GM21360 (cell line): ENCODE results near the gene SIM2.

Experiments used
- ATAC-seq: cut with Tn5 transposase; IDR thresholded peaks from one replicate; pipeline ENCODE4 v1.9.1; 2021; ENCODE audit warnings: mild to moderate bottlenecking, moderate library complexity; ENCODE audit not compliant: unreplicated experiment

SIM2 gene

GRCh38 chr21:36733857-36734256, 34.9 kb downstream of the SIM2 start:
- ATAC-seq = no peak

DNA sequence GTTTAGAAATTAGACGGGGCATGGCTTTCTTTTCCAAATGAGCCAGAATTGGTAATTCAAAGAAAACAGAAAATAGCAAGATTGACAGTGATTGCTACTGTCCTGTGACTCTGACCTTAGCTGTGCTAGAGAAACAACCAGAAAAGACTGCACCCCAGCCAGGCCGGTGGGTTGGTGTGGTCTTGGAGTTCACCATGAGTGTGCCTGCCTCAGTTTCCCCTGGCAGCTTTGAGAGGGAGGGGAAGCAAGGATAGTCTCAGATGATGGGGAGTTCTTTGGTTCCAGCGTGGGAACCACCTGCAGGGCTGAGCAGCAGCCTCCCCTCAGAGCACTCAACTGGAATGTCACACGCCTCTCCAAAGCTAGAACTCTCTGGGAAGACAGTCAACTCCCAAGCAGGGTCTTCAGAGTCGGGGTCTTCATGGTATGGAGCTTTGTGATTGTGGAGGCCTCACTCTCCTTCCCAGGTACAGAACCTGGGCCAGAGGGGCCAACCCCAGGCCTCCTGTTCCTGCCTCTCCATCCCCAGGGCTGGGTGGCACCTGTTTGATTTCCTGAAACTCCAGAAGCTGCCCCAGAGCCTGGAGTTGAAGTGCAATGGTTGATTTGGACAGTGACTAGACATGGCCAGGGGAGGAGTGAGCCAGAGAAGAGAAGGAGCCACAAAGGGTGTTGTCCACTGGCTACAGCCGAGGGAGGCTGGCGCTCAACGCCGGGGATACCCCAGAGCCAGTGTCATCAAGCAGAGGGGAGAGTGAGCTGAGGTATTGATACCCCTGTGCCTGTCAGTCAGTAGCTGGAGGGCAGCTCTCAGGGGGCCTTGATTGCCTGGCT, 35.7 kb downstream of the SIM2 start:
- no peak for ATAC-seq

DNA sequence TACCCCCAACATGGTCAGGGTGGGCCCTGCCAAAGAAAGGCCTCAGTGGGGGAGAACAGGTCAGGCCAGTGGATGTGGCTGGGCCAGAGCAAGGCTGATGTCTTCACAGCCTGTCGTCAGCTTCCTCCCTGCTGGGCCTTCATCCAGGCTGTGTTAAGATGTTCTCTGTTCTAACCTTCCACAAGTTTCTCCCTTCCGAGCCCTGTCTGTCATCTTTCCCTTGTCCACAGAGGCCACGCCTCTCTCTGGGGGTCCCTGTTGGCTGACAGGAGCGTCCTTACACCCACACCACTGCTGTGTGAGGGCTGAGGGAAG, 36.2 kb downstream of the SIM2 start:
- no peak for ATAC-seq

DNA sequence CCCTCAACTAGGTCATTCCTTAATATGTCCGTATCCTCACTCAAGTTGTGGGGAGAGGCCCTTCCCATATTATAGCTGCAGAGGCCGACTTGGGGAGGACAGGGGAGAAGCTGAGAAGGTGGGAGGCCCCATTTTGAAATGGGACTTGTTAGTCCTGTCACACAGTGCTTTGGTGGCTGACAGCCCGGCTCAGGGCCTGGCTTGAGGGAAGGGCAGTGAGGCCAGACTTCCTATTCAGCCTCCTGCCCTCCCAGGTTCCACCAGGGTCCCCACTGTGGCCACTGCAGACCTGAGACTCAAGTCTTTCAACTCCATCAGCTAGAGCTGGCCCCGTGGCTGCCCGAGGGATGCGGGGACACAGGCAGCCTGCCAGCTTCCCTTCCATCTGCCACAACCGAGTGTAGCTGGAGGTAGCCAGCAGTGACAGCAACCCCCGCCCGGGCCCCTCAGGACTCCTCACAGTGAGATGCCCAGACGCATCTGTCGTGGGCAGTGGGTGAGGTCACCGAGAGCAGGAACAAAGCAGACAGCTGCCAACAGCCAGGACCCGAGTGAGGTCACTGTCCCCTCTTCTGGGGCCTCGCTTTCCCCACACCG, 36.9 kb downstream of the SIM2 start:
- ATAC-seq = no peak

DNA sequence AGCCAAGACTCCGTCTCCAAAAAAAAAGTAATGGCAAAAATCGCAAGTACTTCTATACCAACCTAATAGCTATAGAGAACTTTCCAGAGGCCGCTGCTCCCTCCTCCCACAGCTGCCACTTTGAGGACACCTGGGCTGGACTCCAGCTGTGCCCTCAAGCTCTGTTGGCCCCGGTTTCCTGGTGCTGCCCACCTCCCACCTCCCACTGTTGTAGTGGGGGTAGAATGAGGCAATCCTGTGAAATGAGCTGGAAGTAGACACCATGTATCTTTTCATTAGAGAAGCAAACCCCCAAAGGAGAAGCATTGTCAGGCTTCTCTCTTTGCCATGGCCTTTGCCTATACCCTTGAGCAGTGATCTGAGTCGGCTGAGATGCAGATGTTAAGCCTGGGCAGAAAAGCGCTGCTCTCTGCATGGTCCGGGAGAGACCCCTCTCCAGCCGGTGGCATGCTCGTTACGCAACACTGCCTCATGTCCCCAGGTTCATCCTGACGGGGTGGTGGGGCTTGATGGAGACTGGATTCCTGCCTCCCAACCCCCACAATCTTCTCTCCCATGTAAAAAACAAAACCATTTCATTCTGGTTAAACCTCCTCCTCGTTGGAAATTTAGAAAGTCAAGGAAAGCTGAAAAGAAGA, 39.7 kb downstream of the SIM2 start:
- ATAC-seq = no peak

GRCh38 chr21:36741506-36741905, 42.6 kb downstream of the SIM2 start:
- ATAC-seq = no peak

DNA sequence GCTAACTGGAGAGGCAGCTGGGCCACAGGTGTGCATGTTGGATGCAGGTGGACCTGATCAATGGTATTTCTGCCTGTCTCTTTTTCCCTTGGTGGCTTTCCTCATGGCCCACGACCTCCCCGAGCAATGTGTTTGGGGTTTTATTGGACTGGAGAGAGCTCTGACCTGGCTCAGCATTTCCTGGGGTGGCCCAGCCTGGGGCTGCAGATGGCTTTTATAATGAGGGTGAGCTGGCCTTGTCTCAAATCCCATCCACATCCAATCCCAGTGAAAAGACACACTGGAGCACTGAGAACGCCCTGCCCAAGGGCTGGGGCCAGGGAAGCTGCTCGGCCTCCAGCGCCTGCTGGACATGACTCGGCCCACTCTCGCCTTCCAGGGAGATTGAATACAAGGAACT, 44.1 kb downstream of the SIM2 start:
- ATAC-seq = no peak

DNA sequence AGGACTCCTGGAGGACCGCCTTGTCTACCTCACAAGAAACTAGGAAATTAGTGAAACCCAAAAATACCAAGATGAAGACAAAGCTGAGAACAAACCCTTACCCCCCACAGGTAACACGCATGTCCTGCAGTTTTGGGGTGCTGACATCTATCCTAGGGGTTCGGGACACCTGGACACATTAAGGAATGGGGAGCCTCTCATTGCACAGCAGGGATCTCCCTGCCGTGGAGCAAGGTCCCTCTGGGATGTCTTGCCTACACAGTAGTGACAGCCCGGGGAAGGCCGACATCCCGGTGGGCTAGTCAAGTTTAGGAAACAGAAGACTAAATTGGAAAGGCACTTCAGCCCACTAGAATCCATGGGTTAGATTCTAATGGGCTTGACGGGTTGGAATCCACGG, 44.5 kb downstream of the SIM2 start:
- ATAC-seq = no peak

DNA sequence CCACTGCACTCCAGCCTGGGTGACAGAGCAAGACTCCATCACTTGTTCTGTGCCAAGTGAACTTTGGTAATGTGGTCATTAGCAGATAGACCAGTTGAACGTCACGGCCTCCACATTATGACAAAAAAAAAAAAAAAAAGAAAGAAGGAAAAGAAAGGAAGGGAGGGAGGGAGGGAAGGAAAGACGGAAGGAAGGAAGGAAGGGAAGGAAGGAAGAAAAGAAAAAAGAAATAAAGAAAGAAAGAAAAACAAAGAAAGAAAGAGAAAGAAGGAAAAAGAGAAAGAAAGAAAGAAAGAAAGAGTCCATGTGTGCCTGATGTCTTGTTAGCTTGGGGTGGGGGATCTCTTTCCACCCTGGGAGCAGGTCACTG, 45.3 kb downstream of the SIM2 start:
- ATAC-seq = no peak

DNA sequence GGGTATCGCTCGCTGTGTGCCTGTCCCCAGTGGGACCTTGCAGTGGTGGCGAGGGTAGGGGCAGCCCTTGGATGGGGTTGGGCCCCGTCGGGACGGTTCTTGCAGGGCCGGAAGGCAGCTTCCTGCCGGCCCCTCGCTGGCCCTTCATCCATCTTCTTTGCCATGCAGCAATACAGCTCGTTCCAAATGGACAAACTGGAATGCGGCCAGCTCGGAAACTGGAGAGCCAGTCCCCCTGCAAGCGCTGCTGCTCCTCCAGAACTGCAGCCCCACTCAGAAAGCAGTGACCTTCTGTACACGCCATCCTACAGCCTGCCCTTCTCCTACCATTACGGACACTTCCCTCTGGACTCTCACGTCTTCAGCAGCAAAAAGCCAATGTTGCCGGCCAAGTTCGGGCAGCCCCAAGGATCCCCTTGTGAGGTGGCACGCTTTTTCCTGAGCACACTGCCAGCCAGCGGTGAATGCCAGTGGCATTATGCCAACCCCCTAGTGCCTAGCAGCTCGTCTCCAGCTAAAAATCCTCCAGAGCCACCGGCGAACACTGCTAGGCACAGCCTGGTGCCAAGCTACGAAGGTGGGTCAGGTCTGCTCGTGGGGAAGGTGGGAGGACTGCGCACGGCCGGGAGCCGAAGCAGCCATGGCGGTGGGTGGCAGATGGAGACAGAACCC, 45.8 kb downstream of the SIM2 start:
- no peak for ATAC-seq

DNA sequence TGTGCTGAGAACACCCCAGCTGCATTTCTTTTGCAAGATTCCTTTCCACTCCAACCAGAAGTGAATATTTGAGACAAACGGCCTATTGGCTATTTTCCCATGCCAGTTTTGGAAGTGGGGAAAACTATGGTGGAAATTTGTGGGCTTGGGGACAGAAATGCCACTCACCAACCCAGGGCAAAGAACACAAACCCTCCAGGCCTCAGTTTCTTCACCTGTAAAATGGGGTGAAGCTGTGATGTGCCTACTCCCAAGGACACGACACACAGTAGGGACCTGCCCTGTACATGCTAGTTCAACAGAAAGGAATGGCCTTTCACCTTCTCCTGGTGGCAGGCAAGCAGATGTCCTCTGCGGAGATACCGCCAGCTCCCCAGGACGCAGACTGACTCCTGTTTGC, 46.5 kb downstream of the SIM2 start:
- no peak for ATAC-seq

DNA sequence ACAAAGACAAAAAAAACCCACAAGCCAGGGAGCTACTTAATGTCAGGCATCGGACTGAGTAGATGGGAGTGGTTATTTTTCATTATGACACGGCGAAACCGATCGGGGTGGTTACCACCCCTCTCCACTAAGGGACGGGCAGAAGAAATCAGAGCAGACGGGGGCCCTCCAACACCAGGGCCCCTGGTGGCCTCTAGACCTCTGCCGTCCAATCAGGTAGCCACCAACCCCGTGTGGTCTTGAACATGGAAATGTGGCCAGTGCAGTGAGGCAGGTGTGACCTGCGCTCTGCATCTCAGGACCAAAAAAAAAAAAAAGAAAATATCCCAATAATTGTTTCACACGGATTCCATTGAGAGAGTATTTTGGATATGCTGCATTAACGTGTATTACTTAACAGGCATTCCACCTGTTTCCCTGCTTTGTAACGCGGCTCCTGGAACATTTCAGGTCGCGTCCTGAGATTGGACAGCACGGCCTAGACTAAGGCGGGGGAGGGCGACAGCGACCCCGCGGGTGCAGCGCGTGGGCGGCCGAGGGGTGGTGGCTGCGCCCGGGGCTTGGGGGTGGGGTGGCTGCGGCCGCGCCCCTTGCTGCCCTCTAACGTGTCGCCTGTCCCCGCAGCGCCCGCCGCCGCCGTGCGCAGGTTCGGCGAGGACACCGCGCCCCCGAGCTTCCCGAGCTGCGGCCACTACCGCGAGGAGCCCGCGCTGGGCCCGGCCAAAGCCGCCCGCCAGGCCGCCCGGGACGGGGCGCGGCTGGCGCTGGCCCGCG, 48.3 kb downstream of the SIM2 start:
- ATAC-seq = no peak

DNA sequence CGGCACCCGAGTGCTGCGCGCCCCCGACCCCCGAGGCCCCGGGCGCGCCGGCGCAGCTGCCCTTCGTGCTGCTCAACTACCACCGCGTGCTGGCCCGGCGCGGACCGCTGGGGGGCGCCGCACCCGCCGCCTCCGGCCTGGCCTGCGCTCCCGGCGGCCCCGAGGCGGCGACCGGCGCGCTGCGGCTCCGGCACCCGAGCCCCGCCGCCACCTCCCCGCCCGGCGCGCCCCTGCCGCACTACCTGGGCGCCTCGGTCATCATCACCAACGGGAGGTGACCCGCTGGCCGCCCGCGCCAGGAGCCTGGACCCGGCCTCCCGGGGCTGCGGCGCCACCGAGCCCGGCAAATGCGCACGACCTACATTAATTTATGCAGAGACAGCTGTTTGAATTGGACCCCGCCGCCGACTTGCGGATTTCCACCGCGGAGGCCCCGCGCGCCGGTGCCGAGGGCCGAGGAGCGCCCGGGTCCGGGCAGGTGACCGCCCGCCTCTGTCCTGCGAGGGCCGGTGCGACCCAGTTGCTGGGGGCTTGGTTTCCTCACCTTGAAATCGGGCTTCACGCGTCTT, 49.0 kb downstream of the SIM2 start:
- no peak for ATAC-seq

- ATAC-seq = no peak
These were observed 51.1 kb downstream of the SIM2 start for GRCh38 chr21:36749935-36750575.

- no peak for ATAC-seq
These were observed 51.7 kb downstream of the SIM2 start for GRCh38 chr21:36750576-36750959.

GRCh38 chr21:36751383-36751782, 52.5 kb downstream of the SIM2 start:
- ATAC-seq = no peak

DNA sequence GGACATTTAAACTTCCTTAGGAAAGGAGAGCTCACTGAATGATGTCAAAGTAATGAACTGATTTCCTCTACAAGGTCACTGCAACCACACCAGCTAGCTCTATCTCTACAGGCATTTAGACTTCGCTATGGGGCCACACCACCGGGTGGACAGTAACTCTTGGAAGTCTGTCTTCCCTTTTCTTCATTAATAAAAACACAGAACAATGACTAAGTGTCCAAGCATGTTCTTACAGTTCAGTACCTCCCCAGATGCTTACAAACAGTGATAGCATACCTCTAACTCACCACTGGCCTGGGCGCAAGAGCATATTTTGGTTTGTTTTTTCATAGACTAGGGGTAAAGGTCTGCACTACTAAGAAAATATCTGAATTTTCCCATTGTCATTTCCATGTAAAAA, 54.6 kb downstream of the SIM2 start:
- no peak for ATAC-seq

- no peak for ATAC-seq
These were observed 55.5 kb downstream of the SIM2 start for GRCh38 chr21:36754241-36754898.

DNA sequence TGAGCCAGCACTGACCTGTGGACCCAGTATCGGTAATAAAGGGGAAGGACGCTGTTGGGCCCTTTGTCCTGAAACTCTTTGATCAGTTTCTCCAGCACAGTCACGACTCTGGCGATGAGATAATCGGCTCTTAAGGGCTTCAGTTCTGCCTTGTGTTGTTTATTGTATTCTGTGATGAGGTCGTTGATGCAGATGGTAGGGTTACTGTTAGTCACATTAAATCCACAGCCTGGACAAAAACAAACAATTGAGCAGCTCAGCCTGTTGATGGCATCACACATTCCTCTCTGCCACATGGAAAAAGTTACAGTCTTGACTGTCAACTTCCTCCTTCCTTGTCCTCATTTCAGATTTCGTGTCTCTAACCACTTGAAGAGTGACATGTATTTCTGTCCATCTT, 57.6 kb downstream of the SIM2 start:
- ATAC-seq = no peak

DNA sequence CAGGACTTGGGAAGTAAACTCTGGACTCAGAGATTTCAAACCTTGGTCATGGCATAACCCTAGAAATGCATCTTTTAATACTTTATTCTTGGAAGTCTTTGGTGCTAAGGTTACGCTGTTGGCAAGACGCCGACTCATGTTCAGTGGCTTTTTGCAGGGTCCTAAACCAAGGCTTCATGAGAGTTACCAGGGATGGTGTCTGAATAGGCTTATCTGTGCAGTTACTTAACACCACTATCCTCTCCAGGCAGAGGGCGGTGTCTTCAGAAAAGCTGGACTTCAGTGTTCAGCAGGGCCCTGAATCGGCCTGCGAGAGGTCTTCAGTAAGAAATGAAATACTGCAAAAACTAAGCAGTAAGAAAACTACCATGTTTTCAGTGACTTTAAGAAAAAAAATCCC, 58.3 kb downstream of the SIM2 start:
- ATAC-seq = no peak
